Measurements from ENCODE around the gene DHRS7B.
A peak's percentile ranks its signal among the peaks of the same experiment; 100 is the strongest.

DHRS7B gene

DNA sequence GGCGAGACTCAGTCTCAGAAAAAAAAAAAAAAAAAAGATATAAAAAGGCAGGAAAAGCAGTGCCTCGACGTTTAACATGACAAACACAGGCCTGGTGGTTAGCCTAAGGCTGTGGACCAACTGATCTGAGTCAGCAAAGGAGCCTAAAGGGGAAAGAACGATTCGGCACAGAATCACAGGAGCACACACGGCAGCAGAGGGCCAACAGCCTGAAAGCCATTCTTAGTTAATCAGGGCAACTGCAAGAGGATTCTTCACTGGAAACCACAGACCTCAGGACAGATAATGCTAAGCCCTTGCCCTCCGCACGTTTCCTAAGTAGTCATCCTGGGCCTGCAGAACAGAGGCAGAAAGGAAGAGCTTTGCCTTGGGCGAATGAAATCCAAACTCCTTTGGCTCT lies 72.5 kb downstream of the DHRS7B start:
- no peak for ATAC-seq
- H3K27me3 Mint-ChIP-seq, result no peaks in the 10 kb centered on the region
- no peak for DNase-seq
- H3K4me3 Mint-ChIP-seq, result no peak overlapping the region
- H3K27ac Mint-ChIP-seq, result peak overlapping the region in 1 of 2 donors; percentile 59
- H3K4me1 Mint-ChIP-seq, result peaks cover 34% of the 10 kb centered on the region
- no peaks in the 10 kb centered on the region for H3K9me3 Mint-ChIP-seq

DNA sequence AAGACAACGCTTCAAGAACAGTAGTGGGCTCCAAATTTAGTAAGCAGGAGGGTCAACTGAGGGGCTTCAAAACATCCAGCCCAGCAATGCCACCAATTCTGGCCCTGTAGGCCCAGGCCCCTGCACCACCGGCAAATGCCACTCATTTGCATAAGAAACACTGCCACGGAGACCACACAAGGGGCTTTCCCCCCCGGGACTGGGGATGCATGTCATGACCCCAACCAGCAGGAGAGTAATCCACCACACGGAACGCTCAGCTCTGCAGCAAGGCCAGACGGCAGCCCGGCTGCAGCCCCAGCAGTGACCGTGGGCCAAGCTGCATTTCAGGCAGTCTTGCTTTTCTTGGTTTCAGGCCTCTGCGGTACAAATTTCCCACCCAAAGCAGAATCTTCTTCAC lies 73.1 kb downstream of the DHRS7B start:
- H3K27ac Mint-ChIP-seq, result no peak overlapping the region
- no peak overlapping the region for H3K4me3 Mint-ChIP-seq
- ATAC-seq, result no peak
- H3K9me3 Mint-ChIP-seq, result no peaks in the 10 kb centered on the region
- H3K4me1 Mint-ChIP-seq, result peaks cover 38% of the 10 kb centered on the region
- no peaks in the 10 kb centered on the region for H3K27me3 Mint-ChIP-seq
- no peak for DNase-seq

DNA sequence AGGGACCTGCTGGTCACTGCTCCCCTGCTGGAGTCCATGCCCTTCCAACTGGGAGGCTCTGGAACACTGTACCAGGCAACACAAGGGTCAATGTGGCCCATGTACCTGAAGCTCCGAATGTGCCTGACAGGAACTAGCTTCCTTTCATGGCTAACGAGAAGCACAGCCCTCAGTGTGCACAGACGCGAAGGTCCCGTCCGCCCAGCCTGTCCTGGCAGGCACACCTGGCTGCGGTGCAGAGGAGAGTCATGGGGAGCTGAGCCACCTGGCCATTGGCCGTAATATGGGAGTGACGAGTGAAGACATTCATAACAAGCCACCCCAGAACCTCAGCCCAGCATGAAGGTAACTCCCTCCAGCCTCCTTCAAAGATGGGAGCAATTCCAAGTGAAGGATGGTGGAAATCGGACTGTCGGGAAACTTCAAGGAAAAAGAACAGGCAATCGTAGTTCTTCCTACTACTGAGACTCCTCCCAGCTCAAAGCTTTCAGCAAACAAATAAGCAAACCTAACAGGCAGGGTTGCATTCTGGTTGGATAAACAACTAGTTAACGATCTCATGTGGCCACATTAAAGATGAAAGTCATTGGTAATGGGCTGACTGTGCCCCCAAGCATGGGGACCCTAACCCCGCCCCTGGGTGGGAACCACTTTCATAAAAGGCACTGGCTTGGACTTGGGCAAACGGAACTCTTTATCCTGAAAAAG lies 74.0 kb downstream of the DHRS7B start:
- Mint-ChIP-seq H3K27ac (peak overlapping the region in 1 of 2 donors; percentile 74), H3K9me3 (no peaks in the 10 kb centered on the region), H3K4me3 (no peak overlapping the region), H3K27me3 (no peaks in the 10 kb centered on the region), H3K4me1 (peaks cover 47% of the 10 kb centered on the region)
- DNase-seq (no peak), ATAC-seq (no peak)

DNA sequence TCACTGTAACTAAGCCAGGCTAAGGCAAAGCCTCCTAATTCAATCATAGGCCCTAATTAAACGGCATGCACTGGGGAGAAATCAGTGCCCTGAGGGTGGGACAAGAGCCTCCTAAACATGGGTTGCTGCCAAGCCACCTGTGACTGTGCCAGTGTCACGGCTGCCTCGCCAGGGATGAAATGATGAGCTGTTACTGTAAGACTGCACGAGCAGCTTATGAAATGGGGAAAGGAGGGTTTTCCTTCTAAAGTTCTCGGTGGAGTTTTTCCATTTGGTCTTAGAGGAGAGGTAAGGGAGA lies 74.5 kb downstream of the DHRS7B start:
- Mint-ChIP-seq H3K4me1 (peaks cover 52% of the 10 kb centered on the region), H3K9me3 (no peaks in the 10 kb centered on the region), H3K4me3 (no peak overlapping the region), H3K27me3 (no peaks in the 10 kb centered on the region), H3K27ac (peak overlapping the region in 1 of 2 donors; percentile 74)
- no peak for ATAC-seq
- no peak for DNase-seq

GRCh38 chr17:21201874-21202273 lies 75.1 kb downstream of the DHRS7B start:
- no peaks in the 10 kb centered on the region for H3K27me3 Mint-ChIP-seq
- no peaks in the 10 kb centered on the region for H3K9me3 Mint-ChIP-seq
- peak overlapping the region in 1 of 2 donors; percentile 74 for H3K27ac Mint-ChIP-seq
- H3K4me1 Mint-ChIP-seq, result peaks cover 54% of the 10 kb centered on the region
- ATAC-seq (no peak), DNase-seq (no peak)
- H3K4me3 Mint-ChIP-seq, result no peak overlapping the region

DNA sequence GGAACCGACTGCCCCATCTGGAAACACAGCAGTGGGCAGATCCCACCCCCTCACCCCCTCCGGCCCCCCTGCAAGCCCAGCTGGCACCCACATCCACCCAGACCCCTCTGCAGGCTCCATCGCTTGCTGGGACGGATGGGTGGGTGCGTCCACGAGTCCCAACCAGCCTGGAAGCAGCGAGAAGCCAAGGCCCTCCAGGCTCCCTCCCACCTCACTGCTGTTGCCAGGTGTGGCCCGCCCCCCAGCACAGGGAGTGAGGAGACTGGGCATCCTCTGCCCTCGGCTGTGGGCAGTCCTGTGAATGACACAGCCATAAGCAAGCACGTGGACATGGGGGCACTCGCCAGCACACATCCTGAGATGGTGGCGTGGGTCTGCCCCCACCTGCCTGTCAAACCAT lies 75.7 kb downstream of the DHRS7B start:
- peaks cover 54% of the 10 kb centered on the region for H3K4me1 Mint-ChIP-seq
- H3K9me3 Mint-ChIP-seq, result no peaks in the 10 kb centered on the region
- H3K27ac Mint-ChIP-seq, result no peak overlapping the region
- H3K27me3 Mint-ChIP-seq, result no peaks in the 10 kb centered on the region
- no peak for ATAC-seq
- no peak overlapping the region for H3K4me3 Mint-ChIP-seq
- DNase-seq, result no peak

GRCh38 chr17:21204935-21205334 lies 78.2 kb downstream of the DHRS7B start:
- Mint-ChIP-seq H3K9me3 (no peaks in the 10 kb centered on the region), H3K27ac (peak overlapping the region in 1 of 2 donors; percentile 1), H3K4me1 (peaks cover 53% of the 10 kb centered on the region), H3K27me3 (no peaks in the 10 kb centered on the region), H3K4me3 (no peak overlapping the region)
- ATAC-seq, result no peak
- no peak for DNase-seq

DNA sequence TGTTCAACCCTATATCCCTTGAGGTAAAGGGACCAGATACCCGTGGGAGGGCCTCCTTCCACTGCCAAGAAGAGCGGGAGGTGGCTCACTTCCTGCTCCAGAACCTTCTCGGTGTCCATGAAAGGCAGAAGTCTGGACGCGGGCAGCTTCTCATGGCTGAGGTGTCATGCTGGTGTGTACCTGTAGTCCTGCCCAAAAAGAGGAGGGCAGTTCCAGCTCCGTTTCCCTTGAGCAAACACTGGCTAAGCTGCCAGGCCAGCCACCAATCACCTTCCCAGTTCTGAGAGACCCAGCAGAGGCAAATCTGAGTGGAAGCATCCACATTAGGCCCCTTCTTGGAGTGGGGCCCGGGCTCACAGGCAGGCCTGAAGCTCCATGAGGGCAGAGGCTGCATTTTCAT lies 81.6 kb downstream of the DHRS7B start:
- H3K9me3 Mint-ChIP-seq, result no peaks in the 10 kb centered on the region
- H3K27me3 Mint-ChIP-seq, result no peaks in the 10 kb centered on the region
- DNase-seq (no peak), ATAC-seq (no peak)
- no peak overlapping the region for H3K27ac Mint-ChIP-seq
- H3K4me1 Mint-ChIP-seq, result peaks cover 55% of the 10 kb centered on the region
- no peak overlapping the region for H3K4me3 Mint-ChIP-seq

GRCh38 chr17:21209511-21210175 lies 82.9 kb downstream of the DHRS7B start:
- no peak overlapping the region for H3K4me3 Mint-ChIP-seq
- no peaks in the 10 kb centered on the region for H3K9me3 Mint-ChIP-seq
- DNase-seq (no peak), ATAC-seq (no peak)
- no peaks in the 10 kb centered on the region for H3K27me3 Mint-ChIP-seq
- no peak overlapping the region for H3K27ac Mint-ChIP-seq
- peaks cover 50% of the 10 kb centered on the region for H3K4me1 Mint-ChIP-seq

DNA sequence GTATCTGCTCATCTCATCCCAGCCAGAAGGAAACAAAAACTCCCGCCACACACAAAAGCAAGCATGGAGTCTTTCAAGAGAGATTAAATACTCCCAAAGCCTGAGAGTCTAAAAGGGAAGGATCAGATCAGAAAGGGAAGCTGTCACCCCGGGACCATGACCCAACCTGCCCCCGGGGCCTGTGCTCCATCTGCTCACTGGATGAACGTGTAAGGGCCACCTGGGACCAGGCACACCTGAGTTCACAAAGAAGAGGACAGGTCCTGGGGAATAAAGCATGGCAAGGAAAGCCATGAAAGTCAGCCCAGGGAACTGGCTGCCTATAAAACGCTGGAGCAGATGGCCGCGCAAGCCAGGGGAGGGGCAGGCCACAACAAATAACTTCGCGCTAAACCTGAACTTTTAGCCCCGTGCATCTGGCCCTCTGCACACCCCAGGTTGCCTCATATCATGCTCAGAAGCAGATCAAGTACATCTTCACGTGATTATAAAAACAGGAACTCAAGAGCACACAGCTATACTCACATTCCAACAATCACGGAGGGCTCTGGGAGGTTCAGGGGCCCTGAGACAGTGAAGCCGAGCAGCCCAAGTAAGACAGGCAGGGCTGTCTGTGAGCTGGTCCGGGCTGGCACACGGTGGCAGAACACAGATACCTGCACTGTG lies 83.8 kb downstream of the DHRS7B start:
- H3K27me3 Mint-ChIP-seq, result no peaks in the 10 kb centered on the region
- H3K4me3 Mint-ChIP-seq, result no peak overlapping the region
- no peak for ATAC-seq
- H3K4me1 Mint-ChIP-seq, result peaks cover 47% of the 10 kb centered on the region
- no peaks in the 10 kb centered on the region for H3K9me3 Mint-ChIP-seq
- DNase-seq, result no peak
- no peak overlapping the region for H3K27ac Mint-ChIP-seq

- DNase-seq, result no peak
- Mint-ChIP-seq H3K4me1 (peaks cover 51% of the 10 kb centered on the region), H3K9me3 (no peaks in the 10 kb centered on the region), H3K27me3 (no peaks in the 10 kb centered on the region), H3K4me3 (peak overlapping the region; percentile 53 to 94), H3K27ac (peak overlapping the region in 1 of 2 donors; percentile 89)
- ATAC-seq, result no peak
Observed at GRCh38 chr17:21211825-21212479, 85.2 kb downstream of the DHRS7B start.

GRCh38 chr17:21212826-21213637 lies 86.3 kb downstream of the DHRS7B start:
- Mint-ChIP-seq H3K4me1 (peaks cover 61% of the 10 kb centered on the region), H3K9me3 (no peaks in the 10 kb centered on the region), H3K4me3 (peak overlapping the region; percentile 87 to 94), H3K27me3 (no peaks in the 10 kb centered on the region), H3K27ac (peak overlapping the region; percentile 92 to 99)
- no peak for ATAC-seq
- peak in 1 of 2 donors; percentile 5 for DNase-seq

- H3K27ac Mint-ChIP-seq, result peak overlapping the region; percentile 92 to 99
- H3K4me1 Mint-ChIP-seq, result peaks cover 65% of the 10 kb centered on the region
- ATAC-seq (peak; percentile 22), DNase-seq (no peak)
- peak overlapping the region; percentile 87 to 94 for H3K4me3 Mint-ChIP-seq
- H3K27me3 Mint-ChIP-seq, result no peaks in the 10 kb centered on the region
- H3K9me3 Mint-ChIP-seq, result no peaks in the 10 kb centered on the region
Observed at GRCh38 chr17:21213638-21214014, 86.9 kb downstream of the DHRS7B start.

GRCh38 chr17:21214015-21214776 lies 87.4 kb downstream of the DHRS7B start, which contains the start of gene TMEM11:
TMEM11 (minus strand) TSS chr17:21214161; CDS start chr17:21214152, 9 bp downstream.
- H3K4me1 Mint-ChIP-seq, result peaks cover 65% of the 10 kb centered on the region
- peak within 1 kb of the TSS; percentile 87 to 94 for H3K4me3 Mint-ChIP-seq
- DNase-seq (peak; percentile 96 to 97), ATAC-seq (peak; percentile 95)
- no peaks in the 10 kb centered on the region for H3K27me3 Mint-ChIP-seq
- no peaks in the 10 kb centered on the region for H3K9me3 Mint-ChIP-seq
- H3K27ac Mint-ChIP-seq, result peak within 1 kb of the TSS; percentile 92 to 99

Measured in stimulated activated naive CD8-positive, alpha-beta T cell treated with anti-CD3 and anti-CD28 coated beads, Interleukin-15, amount 100 ng/mL, for 72 hours (primary cell).